ENCODE data around the gene CNNM3.
"Not testable (repeated sequence)": the region's sequence is repeated elsewhere in the genome, so short reads cannot be mapped to it uniquely, and the experiment has no call there.

CNNM3 gene

GRCh38 chr2:96816127-96816835 lies at the start of gene CNNM3:
CNNM3 (plus strand) TSS chr2:96816268; CDS start chr2:96816278, 10 bp downstream.
- peak; percentile 95 to 96 for DNase-seq (ENCODE audit: low read depth in 2 of 2)

GRCh38 chr2:96767135-96767871 lies 48.8 kb upstream of the CNNM3 start:
- no peak for DNase-seq (ENCODE audit: low read depth in 2 of 2)

DNA sequence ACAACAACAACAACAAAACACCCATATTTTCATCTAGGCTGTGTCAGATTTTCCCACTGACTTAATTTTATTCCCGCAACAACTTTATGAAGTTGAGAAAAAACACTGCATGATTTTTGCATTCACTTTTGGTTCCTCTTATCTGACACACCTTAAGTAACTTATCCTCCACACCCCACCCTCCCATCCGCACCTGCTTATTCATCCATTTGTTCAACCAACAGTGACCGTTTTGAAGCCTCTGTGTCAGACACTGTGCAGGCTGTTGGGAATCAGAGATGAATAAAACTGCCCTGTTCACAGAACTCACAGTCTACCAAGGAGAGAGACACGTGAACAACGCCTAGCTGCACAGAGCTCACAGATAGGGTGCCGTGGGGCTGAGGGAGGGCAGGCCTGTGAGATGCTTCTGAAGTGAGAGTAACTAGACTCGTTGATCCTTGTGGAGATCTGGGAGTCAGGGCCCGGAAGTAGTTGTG lies 47.9 kb upstream of the CNNM3 start:
- DNase-seq (ENCODE audit: low read depth in 2 of 2): no peak

DNA sequence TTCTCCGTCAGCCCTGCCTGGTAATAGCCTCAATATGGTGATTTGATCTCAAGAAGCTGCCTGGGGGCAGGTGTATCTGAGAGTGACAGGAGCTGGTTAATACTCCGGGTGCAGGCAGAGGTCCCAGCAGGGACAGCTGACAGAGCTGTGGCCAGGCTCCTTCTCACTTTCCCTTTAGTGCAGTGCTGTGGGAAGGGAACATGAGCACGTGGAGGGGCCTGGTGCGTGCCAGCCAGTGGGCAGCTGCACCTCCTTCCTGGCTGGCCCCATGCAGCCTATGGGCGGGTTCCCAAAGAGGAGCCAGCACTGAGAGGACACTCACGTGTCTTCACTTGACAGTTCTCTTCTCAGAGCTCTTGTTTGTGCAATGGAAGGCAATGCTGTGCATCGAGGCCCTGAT lies 46.3 kb upstream of the CNNM3 start:
- no peak for DNase-seq (ENCODE audit: low read depth in 2 of 2)

DNA sequence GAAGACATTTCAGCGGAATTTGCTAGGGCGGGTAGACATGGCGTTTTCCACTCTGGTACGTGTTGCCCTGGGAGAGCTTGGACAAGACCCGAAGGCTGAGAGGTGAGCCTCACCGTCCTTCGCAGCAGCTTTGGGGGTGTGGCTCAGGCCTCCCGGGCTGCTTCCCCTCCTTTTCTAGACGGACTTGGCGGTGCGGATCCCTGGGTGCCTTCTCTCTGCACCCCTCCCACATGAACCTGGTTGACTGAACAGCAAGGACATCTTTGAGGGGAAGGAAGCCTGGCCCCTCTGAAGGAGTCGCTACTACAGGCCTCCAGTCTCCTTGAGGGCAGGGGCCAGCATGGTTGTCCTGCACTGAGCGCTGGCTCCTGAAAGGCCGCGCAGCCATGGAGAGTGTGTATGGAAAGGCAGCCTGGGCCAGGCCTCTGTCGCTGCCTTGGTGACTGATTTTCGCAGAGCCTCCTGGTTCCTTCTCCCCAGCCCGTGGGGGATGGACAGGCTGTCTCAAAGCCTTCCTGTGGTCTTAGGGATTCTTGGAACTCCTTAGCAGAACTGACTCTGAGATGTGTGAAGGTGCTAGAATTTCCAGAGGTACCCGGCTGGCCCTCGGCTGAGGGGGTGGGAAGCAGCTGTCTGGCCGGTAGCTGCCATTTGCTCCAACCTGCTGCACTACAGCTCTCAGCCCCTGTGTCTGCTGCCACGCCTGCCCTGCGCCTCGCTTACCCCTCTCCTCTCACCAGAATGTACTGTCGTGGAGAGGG lies 45.4 kb upstream of the CNNM3 start:
- no peak for DNase-seq (ENCODE audit: low read depth in 2 of 2)

- no peak for DNase-seq (ENCODE audit: low read depth in 2 of 2)
Measured at GRCh38 chr2:96771796-96772618, 44.1 kb upstream of the CNNM3 start.

GRCh38 chr2:96772903-96773671 lies 43.0 kb upstream of the CNNM3 start:
- DNase-seq (ENCODE audit: low read depth in 2 of 2): peak in 1 of 2 donors; percentile 20

GRCh38 chr2:96773922-96774321 lies 42.1 kb upstream of the CNNM3 start:
- DNase-seq (ENCODE audit: low read depth in 2 of 2): peak in 1 of 2 donors; percentile 23

DNA sequence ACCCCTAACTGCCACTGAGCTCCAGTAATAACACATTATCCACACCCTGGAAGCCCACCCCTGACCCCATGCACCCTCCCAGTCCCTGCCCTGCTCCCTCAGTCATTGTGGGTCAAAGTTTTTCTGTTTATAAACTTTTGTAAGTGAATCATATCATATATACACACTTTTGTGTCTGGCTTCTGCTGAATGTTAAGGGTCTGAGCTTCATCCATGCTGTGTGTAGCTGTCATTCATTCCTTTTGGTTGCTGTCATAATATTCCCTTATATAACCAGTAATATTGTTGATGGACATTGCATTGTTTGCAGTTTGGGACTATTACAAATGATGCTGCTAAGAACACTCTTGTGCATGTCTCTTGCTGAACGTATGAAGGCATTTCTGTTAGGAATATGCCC lies 40.9 kb upstream of the CNNM3 start:
- DNase-seq (ENCODE audit: low read depth in 2 of 2): no peak

DNA sequence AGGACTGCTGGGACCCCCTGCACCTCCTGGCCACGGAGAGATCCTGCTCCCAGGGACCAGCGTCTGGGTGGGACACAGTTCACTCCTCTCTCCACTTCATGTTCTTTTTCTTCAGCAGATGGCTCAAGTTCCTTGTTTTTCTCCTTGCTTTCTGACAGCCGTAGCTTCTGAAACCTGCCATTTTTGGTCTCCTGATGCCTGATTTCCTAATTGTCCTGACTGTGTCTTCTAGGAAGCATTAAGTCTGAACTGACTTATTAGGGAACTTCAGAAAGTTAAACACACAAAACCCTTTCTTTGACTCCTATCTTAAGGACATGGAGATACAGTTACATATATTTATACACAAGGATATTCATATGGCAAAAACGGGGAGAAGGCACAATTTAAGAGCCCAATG lies 32.7 kb upstream of the CNNM3 start:
- DNase-seq (ENCODE audit: low read depth in 2 of 2): no peak

DNA sequence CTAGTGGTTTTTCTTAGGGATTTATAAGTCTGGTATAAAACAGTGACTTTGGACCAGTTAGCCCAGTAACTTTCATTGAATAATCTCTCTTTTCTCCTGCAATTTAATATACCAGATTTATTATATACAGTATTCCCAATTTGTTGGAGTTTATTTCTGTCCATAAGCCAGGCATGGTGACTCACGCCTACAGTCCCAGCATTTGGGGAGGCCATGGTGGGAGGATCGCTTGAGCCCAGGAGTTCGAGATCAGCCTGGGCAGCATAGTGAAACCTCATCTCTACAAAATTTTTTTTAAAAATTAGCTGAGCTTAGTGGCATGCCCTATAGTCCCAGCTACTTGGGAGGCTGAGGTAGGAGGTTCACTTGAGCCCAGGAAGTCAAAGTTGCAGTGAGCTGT lies 28.7 kb upstream of the CNNM3 start:
- DNase-seq (ENCODE audit: low read depth in 2 of 2): no peak

DNA sequence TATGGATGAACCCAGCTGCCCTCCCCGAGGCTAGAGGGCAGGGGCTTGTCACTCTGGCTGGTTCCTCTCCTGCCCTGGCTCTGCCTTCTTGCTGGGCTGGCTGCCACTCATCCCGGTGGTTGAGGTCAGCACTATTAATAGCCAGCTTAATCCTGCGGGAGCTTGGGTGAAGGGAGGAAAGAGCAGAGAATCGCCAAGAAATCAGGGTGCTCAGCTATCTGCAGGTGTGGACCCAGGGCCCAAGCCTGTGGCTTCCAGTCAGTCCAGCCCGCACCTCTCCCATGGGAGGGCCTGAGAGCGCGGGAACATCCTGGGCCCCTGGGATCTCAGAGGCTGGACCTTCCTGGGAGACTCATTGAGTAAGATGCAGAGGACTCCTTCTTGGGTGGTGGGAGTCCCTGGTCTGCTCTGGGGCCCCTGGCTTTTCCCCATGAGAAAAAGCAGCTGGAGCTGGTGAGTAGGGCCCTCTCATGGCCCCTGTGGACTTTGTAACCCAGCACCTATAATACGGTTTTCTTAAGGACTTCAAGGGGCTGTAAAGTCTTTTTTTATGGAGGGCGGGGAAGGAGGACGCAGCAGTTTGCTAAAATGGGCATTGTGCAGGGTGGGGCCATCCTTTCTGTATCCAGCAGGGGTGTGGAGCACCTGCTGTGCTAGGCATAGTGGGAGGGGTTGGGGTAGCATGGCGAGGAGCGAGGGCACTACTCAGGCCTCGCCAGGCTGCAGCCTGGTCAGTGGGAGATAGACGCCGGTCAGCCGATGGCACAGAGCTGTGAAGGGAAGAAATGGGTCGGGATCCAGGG lies 27.4 kb upstream of the CNNM3 start:
- no peak for DNase-seq (ENCODE audit: low read depth in 2 of 2)

DNA sequence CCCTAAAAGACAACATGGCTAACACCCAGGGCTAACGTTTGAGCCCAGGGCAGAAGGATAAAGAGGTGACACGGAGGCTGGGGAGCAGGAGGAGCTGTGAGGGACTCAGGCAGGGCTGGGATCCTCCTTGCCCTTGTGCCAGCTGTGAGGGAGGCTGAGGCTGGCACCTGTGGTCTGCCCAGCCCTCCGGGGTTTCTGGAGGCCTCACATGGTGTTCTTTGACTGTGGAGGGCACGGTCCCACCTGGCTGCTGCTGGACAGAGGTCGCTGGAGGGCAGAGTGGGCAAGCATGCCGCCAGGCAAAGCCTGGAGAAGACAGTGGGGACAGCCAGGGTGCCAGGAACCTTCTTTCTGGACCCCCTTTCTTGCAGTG lies 26.8 kb upstream of the CNNM3 start:
- no peak for DNase-seq (ENCODE audit: low read depth in 2 of 2)

- DNase-seq (ENCODE audit: low read depth in 2 of 2): no peak
Measured at GRCh38 chr2:96792772-96793749, 23.0 kb upstream of the CNNM3 start.

GRCh38 chr2:96795076-96795475 lies 21.0 kb upstream of the CNNM3 start:
- DNase-seq (ENCODE audit: low read depth in 2 of 2): no peak

DNA sequence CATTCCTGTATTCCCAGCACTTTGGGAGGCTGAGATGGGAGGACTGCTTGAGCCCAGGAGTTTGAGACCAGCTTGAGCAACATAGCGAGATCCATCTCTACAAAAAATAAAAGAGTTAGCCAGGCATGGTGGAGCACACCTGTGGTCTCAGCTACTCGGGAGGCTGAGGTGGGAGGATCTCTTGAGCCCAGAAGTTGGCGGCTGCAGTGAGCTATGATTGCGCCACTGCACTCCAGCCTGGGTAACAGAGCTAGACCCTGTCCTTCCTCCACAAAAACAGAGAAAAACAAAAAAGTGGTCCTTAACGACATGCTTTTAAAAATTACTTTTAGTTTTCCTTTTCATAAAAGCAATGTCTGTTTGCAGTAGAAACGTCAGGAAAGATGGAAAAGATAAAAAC lies 19.6 kb upstream of the CNNM3 start:
- not testable (repeated sequence) for DNase-seq (ENCODE audit: low read depth in 2 of 2)

DNA sequence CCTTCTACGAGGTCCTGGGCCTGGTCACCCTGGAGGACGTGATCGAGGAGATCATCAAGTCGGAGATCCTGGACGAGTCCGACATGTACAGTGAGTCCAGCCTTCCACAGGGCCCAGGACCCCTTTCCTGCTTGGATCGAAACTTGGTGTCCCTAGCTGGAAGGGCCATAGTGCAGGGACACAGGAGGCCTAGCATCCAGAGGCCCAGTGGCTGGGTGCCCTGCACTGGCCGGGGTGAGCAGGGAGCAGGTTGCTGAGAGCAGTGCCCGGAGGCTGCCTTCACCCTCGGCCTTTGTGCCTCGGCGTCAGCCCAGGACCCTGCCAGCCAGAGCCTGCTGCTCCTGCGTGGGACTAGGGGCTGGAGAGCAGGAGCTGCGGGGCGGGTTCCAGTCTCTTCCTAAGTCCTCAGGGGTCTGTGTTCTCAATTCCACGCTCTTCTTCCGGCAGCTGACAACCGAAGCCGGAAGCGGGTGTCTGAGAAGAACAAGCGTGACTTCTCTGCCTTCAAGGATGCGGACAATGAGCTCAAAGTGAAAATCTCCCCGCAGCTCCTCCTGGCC lies 18.9 kb upstream of the CNNM3 start:
- no peak for DNase-seq (ENCODE audit: low read depth in 2 of 2)
